ENCODE measurements around the gene ECI2. TPM values are rescaled to one million over a fixed set of nuclear protein-coding genes. Genes with fewer than 3 reads are reported as not detected.
"Not testable (repeated sequence)": the region's sequence is repeated elsewhere in the genome, so short reads cannot be mapped to it uniquely, and the experiment has no call there.

ECI2 gene
- total RNA-seq, 1 donor from 2014 or later, result 170 TPM

DNA sequence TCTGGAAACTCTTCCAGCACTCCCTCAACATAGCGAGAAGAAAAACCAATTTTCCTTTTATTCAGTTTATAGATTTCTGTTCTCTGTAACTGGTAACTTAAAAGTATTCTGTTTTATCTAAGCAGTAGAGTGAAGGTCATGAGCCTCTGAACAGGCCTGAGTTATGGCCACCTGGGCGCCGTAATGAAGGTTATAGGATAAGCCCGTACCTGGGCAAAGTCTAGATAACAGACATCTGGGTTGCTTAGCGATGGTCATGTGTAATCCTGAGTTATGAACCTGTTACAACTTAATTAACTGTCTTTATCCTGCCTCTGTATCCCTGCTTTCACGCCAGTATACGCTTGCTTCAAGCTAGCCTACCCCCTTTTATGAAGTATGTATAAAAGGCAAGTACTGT lies 43.4 kb downstream of the ECI2 start:
- TF ChIP-seq, protein P1, sequence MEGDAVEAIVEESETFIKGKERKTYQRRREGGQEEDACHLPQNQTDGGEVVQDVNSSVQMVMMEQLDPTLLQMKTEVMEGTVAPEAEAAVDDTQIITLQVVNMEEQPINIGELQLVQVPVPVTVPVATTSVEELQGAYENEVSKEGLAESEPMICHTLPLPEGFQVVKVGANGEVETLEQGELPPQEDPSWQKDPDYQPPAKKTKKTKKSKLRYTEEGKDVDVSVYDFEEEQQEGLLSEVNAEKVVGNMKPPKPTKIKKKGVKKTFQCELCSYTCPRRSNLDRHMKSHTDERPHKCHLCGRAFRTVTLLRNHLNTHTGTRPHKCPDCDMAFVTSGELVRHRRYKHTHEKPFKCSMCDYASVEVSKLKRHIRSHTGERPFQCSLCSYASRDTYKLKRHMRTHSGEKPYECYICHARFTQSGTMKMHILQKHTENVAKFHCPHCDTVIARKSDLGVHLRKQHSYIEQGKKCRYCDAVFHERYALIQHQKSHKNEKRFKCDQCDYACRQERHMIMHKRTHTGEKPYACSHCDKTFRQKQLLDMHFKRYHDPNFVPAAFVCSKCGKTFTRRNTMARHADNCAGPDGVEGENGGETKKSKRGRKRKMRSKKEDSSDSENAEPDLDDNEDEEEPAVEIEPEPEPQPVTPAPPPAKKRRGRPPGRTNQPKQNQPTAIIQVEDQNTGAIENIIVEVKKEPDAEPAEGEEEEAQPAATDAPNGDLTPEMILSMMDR (IDR thresholded peaks at IDR 0.05; ENCODE audit: borderline replicate concordance), result no peak
- Histone ChIP-seq H3K27ac (replicated peaks) (no peak overlapping the region), H3K4me1 (no peaks in the 10 kb centered on the region), H3K36me3 (no peaks in the 10 kb centered on the region), H3K27me3 (ENCODE audit: low read depth) (no peaks in the 10 kb centered on the region), H3K4me3 (no peak overlapping the region), H3K9me3 (replicated peaks) (no peaks in the 10 kb centered on the region)
- intact Hi-C loops (cut with micrococcal nuclease), result no loop called here
- DNase-seq, result no peak

DNA sequence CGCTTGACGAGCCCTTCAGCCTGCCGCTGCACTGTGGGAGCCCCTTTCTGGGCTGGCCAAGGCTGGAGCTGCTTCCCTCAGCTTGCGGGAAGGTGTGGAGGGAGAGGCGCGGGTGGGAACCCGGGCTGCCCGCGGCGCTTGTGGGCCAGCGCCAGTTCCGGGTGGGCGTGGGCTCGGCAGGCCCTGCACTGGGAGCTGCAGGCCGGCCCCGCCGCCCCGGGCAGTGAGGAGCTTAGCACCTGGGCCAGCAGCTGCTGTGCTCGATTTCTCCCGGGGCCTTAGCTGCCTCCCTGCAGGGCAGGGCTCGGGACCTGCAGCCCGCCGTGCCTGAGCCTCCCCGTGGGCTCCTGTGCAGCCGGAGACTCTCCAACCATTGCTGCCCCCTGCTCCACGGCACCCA lies 45.3 kb downstream of the ECI2 start:
- H3K9me3 ChIP-seq (replicated peaks); H3K4me1 ChIP-seq; H3K27ac ChIP-seq (replicated peaks); H3K36me3 ChIP-seq; intact Hi-C loops (cut with micrococcal nuclease); H3K27me3 ChIP-seq (ENCODE audit: low read depth); H3K4me3 ChIP-seq; DNase-seq: not testable (repeated sequence)

DNA sequence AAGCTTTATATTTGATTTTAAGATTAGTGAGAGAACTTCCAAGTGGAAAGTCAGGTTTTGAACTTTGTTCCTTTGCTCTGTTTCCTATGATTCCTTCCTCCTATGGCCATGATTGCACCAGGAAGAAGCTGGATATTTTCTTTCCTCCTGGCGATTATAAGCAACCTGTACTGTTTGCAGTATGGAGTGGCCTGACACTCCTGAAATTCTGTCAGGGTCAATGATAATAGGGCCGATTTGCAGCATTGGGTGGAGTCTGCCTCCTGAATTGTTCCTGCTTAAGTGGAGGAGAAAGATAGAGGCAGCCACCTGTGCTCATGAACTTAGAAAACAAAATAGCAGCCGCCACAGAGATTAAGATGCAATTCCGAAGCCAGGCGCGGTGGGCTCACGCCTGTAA lies 46.7 kb downstream of the ECI2 start:
- H3K9me3 ChIP-seq (replicated peaks), result no peaks in the 10 kb centered on the region

DNA sequence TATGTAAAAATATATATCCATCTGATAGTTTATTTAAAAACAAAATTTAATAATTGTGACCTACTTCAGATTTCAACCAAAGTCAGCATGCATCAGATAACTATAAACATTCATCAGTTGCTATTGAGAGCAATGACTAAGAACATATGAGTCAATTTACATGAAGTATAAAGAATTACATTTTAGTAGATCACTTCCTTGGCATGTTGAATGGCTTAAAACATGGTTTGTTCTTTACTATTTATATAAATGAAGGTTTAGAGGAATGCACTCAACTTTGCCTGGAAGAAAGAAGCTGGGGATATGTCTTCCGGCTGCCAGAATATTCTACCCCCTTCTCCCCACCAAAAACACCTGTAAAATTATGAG lies 50.1 kb downstream of the ECI2 start:
- TF ChIP-seq, protein P1 (IDR thresholded peaks at IDR 0.05; ENCODE audit: borderline replicate concordance), result no peak
- Histone ChIP-seq H3K4me3 (no peak overlapping the region), H3K4me1 (no peaks in the 10 kb centered on the region), H3K27ac (replicated peaks) (no peak overlapping the region), H3K27me3 (ENCODE audit: low read depth) (no peaks in the 10 kb centered on the region), H3K36me3 (no peaks in the 10 kb centered on the region), H3K9me3 (replicated peaks) (no peaks in the 10 kb centered on the region)
- intact Hi-C loops (cut with micrococcal nuclease), result no loop called here
- no peak for DNase-seq

More for the DNA sequence above, 46.7 kb downstream of the ECI2 start:
- Histone ChIP-seq H3K36me3 (no peaks in the 10 kb centered on the region), H3K27ac (replicated peaks) (no peak overlapping the region), H3K4me1 (no peaks in the 10 kb centered on the region), H3K27me3 (ENCODE audit: low read depth) (no peaks in the 10 kb centered on the region), H3K4me3 (no peak overlapping the region)
- DNase-seq, result no peak
- TF ChIP-seq, protein P1 (IDR thresholded peaks at IDR 0.05; ENCODE audit: borderline replicate concordance), result no peak
- intact Hi-C loops (cut with micrococcal nuclease), result no loop called here

DNA sequence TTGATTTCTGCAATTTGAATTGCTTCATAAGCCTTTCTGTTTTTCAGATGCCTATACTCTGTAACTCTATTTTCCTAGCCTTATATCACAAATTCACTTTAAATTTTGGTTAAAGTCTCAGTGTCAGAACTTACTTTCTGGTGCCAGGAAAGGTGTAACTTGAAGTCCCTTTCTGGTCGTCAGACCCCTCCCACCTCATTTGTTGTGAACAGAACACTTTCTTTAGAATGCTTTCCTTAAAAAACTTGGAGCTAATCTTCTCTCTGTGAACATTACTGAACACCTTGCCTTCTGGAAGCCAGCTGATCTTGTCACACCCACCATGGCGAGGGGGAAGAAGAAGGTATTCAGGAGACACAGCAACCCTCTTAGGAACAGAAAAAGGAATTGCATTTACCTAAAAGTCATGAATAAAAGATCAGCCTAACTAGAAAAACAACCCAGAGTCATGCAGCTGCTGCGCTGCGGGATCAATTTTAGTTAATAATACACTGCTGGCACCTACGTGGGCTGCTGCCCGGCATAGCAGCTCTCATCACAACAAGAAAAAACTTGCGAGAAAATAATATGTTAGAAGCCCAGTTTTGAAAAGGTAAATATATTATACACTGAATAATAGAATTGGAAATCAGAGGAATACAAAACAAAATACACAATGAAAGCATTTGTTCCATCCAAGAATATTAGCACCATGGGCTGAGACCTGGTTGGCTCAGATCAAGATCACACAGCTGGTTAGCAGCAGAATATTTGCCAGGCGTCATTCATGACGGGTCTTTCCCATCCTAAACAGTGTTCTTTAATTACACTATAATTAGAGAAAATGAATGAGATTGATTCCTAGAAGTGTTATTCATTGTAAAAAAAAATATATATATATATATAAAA lies 50.7 kb downstream of the ECI2 start:
- Histone ChIP-seq H3K27me3 (ENCODE audit: low read depth) (peaks cover under 1% of the 10 kb centered on the region), H3K9me3 (replicated peaks) (no peaks in the 10 kb centered on the region), H3K4me1 (no peaks in the 10 kb centered on the region), H3K27ac (replicated peaks) (no peak overlapping the region), H3K36me3 (no peaks in the 10 kb centered on the region), H3K4me3 (no peak overlapping the region)
- intact Hi-C loops (cut with micrococcal nuclease), result no loop called here
- TF ChIP-seq, protein P1 (IDR thresholded peaks at IDR 0.05; ENCODE audit: borderline replicate concordance), result no peak
- DNase-seq, result no peak

DNA sequence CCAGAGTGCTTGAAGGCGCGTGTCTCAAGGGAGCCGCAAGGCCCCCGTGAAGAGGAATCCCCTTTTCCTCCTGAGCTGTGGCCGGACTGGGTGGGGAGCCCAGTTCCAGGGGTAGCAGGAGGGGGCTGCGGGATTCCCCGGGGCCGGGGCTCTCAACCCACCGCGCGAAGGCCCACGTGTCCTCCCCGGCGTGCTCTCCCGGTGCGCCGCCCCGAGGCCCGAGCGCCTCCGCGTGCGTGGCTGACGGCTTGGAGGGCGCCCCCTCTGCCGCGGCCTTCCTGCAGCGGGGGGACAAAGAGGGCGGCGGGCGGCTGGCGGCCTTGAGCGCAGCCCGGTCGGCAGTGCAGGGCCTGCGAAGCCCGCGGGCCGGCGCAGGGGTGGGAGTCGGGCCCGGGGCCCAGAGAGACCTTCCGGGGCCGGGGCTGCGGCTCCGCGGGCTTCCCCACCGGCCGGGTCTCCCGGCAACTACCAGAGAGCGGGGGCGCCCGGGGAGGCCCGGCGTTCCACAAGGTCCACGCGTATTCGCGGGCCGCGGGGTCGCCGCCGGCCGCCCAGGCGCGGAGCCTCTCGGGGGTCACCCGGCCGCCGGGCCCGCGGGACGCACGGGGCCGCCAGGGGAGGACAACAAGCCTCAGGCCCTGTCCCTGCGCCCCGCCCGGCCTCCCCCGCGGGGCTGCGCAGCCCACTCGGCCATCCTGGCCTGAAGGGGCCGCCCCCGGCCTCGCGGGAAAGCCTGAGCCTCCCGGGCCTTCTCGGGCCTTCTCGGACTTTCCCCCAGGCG lies 56.5 kb downstream of the ECI2 start, which contains the start of gene FAM217A:
TSS of gene FAM217A (minus strand) at position 447 of the 781 bp plus-strand sequence. CDS start 1,723 bp downstream, outside the sequence.
- no peak within 1 kb of the TSS for H3K4me3 ChIP-seq
- no peaks in the 10 kb centered on the region for H3K36me3 ChIP-seq
- no peak within 1 kb of the TSS for H3K27ac ChIP-seq (replicated peaks)
- no peak for DNase-seq
- no peaks in the 10 kb centered on the region for H3K9me3 ChIP-seq (replicated peaks)
- no peaks in the 10 kb centered on the region for H3K4me1 ChIP-seq
- H3K27me3 ChIP-seq (ENCODE audit: low read depth), result peaks cover 38% of the 10 kb centered on the region
- intact Hi-C loops (cut with micrococcal nuclease), result no loop called here
- TF ChIP-seq, protein P1 (IDR thresholded peaks at IDR 0.05; ENCODE audit: borderline replicate concordance), result no peak

All from left ventricle myocardium inferior (tissue), 1 donor.